ENCODE measurements around the gene C10orf53. TPM values are rescaled to one million over a fixed set of nuclear protein-coding genes. Genes with fewer than 3 reads are reported as not detected.
"Not testable (repeated sequence)": the region's sequence is repeated elsewhere in the genome, so short reads cannot be mapped to it uniquely, and the experiment has no call there.

C10orf53 gene
- total RNA-seq, 1 donor from 2014 or later = not detected

GRCh38 chr10:49709934-49710333, 30.5 kb downstream of the C10orf53 start:
- intact Hi-C loops (cut with micrococcal nuclease) = no loop called here
- DNase-seq (ENCODE audit: low spot score) = no peak
- Mint-ChIP-seq H3K4me1 (ENCODE audit: low read depth) (no peaks in the 10 kb centered on the region), H3K27ac (no peak overlapping the region), H3K9me3 (no peaks in the 10 kb centered on the region), H3K36me3 (ENCODE audit: low read depth) (no peaks in the 10 kb centered on the region), H3K4me3 (no peak overlapping the region), H3K27me3 (ENCODE audit: insufficient read depth) (peaks cover 2% of the 10 kb centered on the region)

GRCh38 chr10:49710966-49711365, 31.5 kb downstream of the C10orf53 start:
- intact Hi-C loops (cut with micrococcal nuclease) = no loop called here

GRCh38 chr10:49711481-49711880, 32.0 kb downstream of the C10orf53 start:
- H3K4me3 Mint-ChIP-seq = no peak overlapping the region
- DNase-seq (ENCODE audit: low spot score) = no peak
- H3K9me3 Mint-ChIP-seq = no peaks in the 10 kb centered on the region
- no peaks in the 10 kb centered on the region for H3K4me1 Mint-ChIP-seq (ENCODE audit: low read depth)
- H3K27me3 Mint-ChIP-seq (ENCODE audit: insufficient read depth) = peaks cover 2% of the 10 kb centered on the region
- no peak overlapping the region for H3K27ac Mint-ChIP-seq
- no peaks in the 10 kb centered on the region for H3K36me3 Mint-ChIP-seq (ENCODE audit: low read depth)
- intact Hi-C loops (cut with micrococcal nuclease) = no loop called here

More at GRCh38 chr10:49710966-49711365, 31.5 kb downstream of the C10orf53 start:
- DNase-seq (ENCODE audit: low spot score) = no peak
- no peak overlapping the region for H3K4me3 Mint-ChIP-seq
- H3K9me3 Mint-ChIP-seq = no peaks in the 10 kb centered on the region
- H3K36me3 Mint-ChIP-seq (ENCODE audit: low read depth) = no peaks in the 10 kb centered on the region
- H3K27ac Mint-ChIP-seq = no peak overlapping the region
- H3K27me3 Mint-ChIP-seq (ENCODE audit: insufficient read depth) = peaks cover 2% of the 10 kb centered on the region
- no peaks in the 10 kb centered on the region for H3K4me1 Mint-ChIP-seq (ENCODE audit: low read depth)

GRCh38 chr10:49713266-49713665, 33.8 kb downstream of the C10orf53 start:
- intact Hi-C loops (cut with micrococcal nuclease) = no loop called here

GRCh38 chr10:49715157-49715556, 35.7 kb downstream of the C10orf53 start:
- H3K27ac Mint-ChIP-seq; intact Hi-C loops (cut with micrococcal nuclease); H3K4me3 Mint-ChIP-seq; H3K36me3 Mint-ChIP-seq (ENCODE audit: low read depth); H3K4me1 Mint-ChIP-seq (ENCODE audit: low read depth); DNase-seq (ENCODE audit: low spot score); H3K9me3 Mint-ChIP-seq; H3K27me3 Mint-ChIP-seq (ENCODE audit: insufficient read depth): not testable (repeated sequence)

More at GRCh38 chr10:49713266-49713665, 33.8 kb downstream of the C10orf53 start:
- Mint-ChIP-seq H3K27ac (no peak overlapping the region), H3K4me1 (ENCODE audit: low read depth) (no peaks in the 10 kb centered on the region), H3K27me3 (ENCODE audit: insufficient read depth) (peaks cover 2% of the 10 kb centered on the region), H3K36me3 (ENCODE audit: low read depth) (no peaks in the 10 kb centered on the region), H3K9me3 (no peaks in the 10 kb centered on the region), H3K4me3 (no peak overlapping the region)
- no peak for DNase-seq (ENCODE audit: low spot score)

GRCh38 chr10:49726593-49726992, 47.1 kb downstream of the C10orf53 start:
- H3K27ac Mint-ChIP-seq = no peak overlapping the region
- no peak for DNase-seq (ENCODE audit: low spot score)
- peaks cover 15% of the 10 kb centered on the region for H3K9me3 Mint-ChIP-seq
- peaks cover 6% of the 10 kb centered on the region for H3K27me3 Mint-ChIP-seq (ENCODE audit: insufficient read depth)
- intact Hi-C loops (cut with micrococcal nuclease) = no loop called here
- no peaks in the 10 kb centered on the region for H3K36me3 Mint-ChIP-seq (ENCODE audit: low read depth)
- no peaks in the 10 kb centered on the region for H3K4me1 Mint-ChIP-seq (ENCODE audit: low read depth)
- no peak overlapping the region for H3K4me3 Mint-ChIP-seq

- Mint-ChIP-seq H3K36me3 (ENCODE audit: low read depth) (no peaks in the 10 kb centered on the region), H3K9me3 (no peaks in the 10 kb centered on the region)
These were observed 54.4 kb downstream of the C10orf53 start for GRCh38 chr10:49733866-49734265.

GRCh38 chr10:49734676-49735075, 55.2 kb downstream of the C10orf53 start:
- Mint-ChIP-seq H3K4me1 (ENCODE audit: low read depth) (no peaks in the 10 kb centered on the region), H3K27me3 (ENCODE audit: insufficient read depth) (peaks cover 6% of the 10 kb centered on the region), H3K36me3 (ENCODE audit: low read depth) (no peaks in the 10 kb centered on the region), H3K27ac (no peak overlapping the region), H3K4me3 (no peak overlapping the region), H3K9me3 (no peaks in the 10 kb centered on the region)
- intact Hi-C loops (cut with micrococcal nuclease) = no loop called here
- no peak for DNase-seq (ENCODE audit: low spot score)

More at GRCh38 chr10:49733866-49734265, 54.4 kb downstream of the C10orf53 start:
- DNase-seq (ENCODE audit: low spot score) = no peak
- H3K27me3 Mint-ChIP-seq (ENCODE audit: insufficient read depth) = peaks cover 6% of the 10 kb centered on the region
- intact Hi-C loops (cut with micrococcal nuclease) = no loop called here
- no peak overlapping the region for H3K4me3 Mint-ChIP-seq
- no peak overlapping the region for H3K27ac Mint-ChIP-seq
- H3K4me1 Mint-ChIP-seq (ENCODE audit: low read depth) = no peaks in the 10 kb centered on the region

GRCh38 chr10:49735161-49735560, 55.7 kb downstream of the C10orf53 start:
- Mint-ChIP-seq H3K27me3 (ENCODE audit: insufficient read depth) (peaks cover 1% of the 10 kb centered on the region), H3K9me3 (no peaks in the 10 kb centered on the region), H3K36me3 (ENCODE audit: low read depth) (no peaks in the 10 kb centered on the region), H3K27ac (no peak overlapping the region), H3K4me1 (ENCODE audit: low read depth) (no peaks in the 10 kb centered on the region), H3K4me3 (no peak overlapping the region)
- no peak for DNase-seq (ENCODE audit: low spot score)
- intact Hi-C loops (cut with micrococcal nuclease) = no loop called here

GRCh38 chr10:49735848-49736563, 56.6 kb downstream of the C10orf53 start:
- no peaks in the 10 kb centered on the region for H3K27me3 Mint-ChIP-seq (ENCODE audit: insufficient read depth)
- no peaks in the 10 kb centered on the region for H3K4me1 Mint-ChIP-seq (ENCODE audit: low read depth)
- intact Hi-C loops (cut with micrococcal nuclease) = no loop called here
- no peak overlapping the region for H3K4me3 Mint-ChIP-seq
- H3K9me3 Mint-ChIP-seq = no peaks in the 10 kb centered on the region
- H3K36me3 Mint-ChIP-seq (ENCODE audit: low read depth) = no peaks in the 10 kb centered on the region
- H3K27ac Mint-ChIP-seq = no peak overlapping the region
- no peak for DNase-seq (ENCODE audit: low spot score)

- no peak overlapping the region for H3K27ac Mint-ChIP-seq
- H3K27me3 Mint-ChIP-seq (ENCODE audit: insufficient read depth) = no peaks in the 10 kb centered on the region
- intact Hi-C loops (cut with micrococcal nuclease) = no loop called here
- no peak overlapping the region for H3K4me3 Mint-ChIP-seq
- no peak for DNase-seq (ENCODE audit: low spot score)
- no peaks in the 10 kb centered on the region for H3K9me3 Mint-ChIP-seq
- H3K4me1 Mint-ChIP-seq (ENCODE audit: low read depth) = no peaks in the 10 kb centered on the region
- H3K36me3 Mint-ChIP-seq (ENCODE audit: low read depth) = no peaks in the 10 kb centered on the region
These were observed 57.2 kb downstream of the C10orf53 start for GRCh38 chr10:49736564-49737113.

GRCh38 chr10:49737474-49738201, 58.2 kb downstream of the C10orf53 start:
- Mint-ChIP-seq H3K27me3 (ENCODE audit: insufficient read depth) (no peaks in the 10 kb centered on the region), H3K9me3 (no peaks in the 10 kb centered on the region), H3K36me3 (ENCODE audit: low read depth) (no peaks in the 10 kb centered on the region), H3K4me3 (no peak overlapping the region), H3K4me1 (ENCODE audit: low read depth) (no peaks in the 10 kb centered on the region), H3K27ac (no peak overlapping the region)
- intact Hi-C loops (cut with micrococcal nuclease) = no loop called here
- no peak for DNase-seq (ENCODE audit: low spot score)

- H3K4me1 Mint-ChIP-seq (ENCODE audit: low read depth) = no peaks in the 10 kb centered on the region
- no peak for DNase-seq (ENCODE audit: low spot score)
- no peaks in the 10 kb centered on the region for H3K9me3 Mint-ChIP-seq
- H3K27ac Mint-ChIP-seq = no peak overlapping the region
- H3K4me3 Mint-ChIP-seq = no peak overlapping the region
- intact Hi-C loops (cut with micrococcal nuclease) = no loop called here
- H3K36me3 Mint-ChIP-seq (ENCODE audit: low read depth) = no peaks in the 10 kb centered on the region
- H3K27me3 Mint-ChIP-seq (ENCODE audit: insufficient read depth) = no peaks in the 10 kb centered on the region
These were observed 59.3 kb downstream of the C10orf53 start for GRCh38 chr10:49738616-49739360.

All from activated T-helper 1 cell treated with anti-CD3 and anti-CD28 coated beads, Interleukin-12 subunit alpha, Interleukin-12 subunit beta, Interleukin-2, Interleukin-4 antibody, amounts not matched to agents 30 ng/mL and 10 ng/mL and 1 ng/mL, durations not matched to agents 14 hours and 24 hours and 36 hours (primary cell).